ENCODE measurements around the gene PGLYRP4. TPM values are rescaled to one million over a fixed set of nuclear protein-coding genes. Genes with fewer than 3 reads are reported as not detected.

Gene PGLYRP4, protein sequence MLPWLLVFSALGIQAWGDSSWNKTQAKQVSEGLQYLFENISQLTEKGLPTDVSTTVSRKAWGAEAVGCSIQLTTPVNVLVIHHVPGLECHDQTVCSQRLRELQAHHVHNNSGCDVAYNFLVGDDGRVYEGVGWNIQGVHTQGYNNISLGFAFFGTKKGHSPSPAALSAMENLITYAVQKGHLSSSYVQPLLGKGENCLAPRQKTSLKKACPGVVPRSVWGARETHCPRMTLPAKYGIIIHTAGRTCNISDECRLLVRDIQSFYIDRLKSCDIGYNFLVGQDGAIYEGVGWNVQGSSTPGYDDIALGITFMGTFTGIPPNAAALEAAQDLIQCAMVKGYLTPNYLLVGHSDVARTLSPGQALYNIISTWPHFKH
- total RNA-seq, result 0.30 and 0.55 TPM in 2 replicates

DNA sequence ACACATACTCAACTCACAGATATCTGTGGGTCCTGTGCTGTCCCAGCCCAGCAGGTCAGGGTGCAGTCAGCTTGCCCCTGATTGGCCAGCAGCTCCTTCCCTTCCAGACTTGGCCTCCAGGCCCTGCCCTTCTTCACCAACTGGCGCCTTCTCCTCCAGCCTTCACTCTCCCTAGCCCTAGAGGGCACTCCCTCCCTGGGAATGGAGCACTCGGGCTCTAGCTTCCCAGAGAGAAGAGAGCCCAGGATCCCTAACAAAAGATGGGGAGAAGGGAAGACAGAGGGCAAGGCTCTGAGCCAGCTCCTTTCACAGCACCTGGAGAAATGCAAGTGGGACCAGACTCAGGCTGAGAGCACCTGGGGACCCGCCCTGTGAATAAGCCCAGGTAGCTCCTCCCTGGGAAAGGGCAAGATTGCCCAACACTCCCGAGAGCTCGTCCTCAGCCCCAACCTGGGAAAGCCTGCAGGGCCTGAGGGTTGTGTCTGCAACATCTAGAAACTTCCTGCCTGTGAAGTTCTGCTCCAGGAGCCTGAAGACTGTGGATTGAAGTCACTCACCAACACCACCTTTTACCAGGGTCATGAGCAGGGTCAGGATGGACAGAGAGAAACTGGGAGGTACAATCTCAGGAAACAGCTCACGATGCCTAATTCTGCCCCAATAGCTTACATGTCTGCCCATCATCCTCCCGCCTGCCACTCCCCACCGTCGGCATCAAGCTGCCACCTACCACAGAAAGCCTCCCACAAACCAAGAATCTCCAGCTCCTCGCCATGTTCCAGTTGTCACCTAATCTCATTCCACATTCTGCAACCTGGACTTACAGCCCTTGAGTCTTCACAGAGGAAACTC is at the start of gene PGLYRP4:
PGLYRP4 (minus strand) TSS at position 331 of the 852 bp plus-strand sequence. CDS start 909 bp downstream, outside the sequence.

DNA sequence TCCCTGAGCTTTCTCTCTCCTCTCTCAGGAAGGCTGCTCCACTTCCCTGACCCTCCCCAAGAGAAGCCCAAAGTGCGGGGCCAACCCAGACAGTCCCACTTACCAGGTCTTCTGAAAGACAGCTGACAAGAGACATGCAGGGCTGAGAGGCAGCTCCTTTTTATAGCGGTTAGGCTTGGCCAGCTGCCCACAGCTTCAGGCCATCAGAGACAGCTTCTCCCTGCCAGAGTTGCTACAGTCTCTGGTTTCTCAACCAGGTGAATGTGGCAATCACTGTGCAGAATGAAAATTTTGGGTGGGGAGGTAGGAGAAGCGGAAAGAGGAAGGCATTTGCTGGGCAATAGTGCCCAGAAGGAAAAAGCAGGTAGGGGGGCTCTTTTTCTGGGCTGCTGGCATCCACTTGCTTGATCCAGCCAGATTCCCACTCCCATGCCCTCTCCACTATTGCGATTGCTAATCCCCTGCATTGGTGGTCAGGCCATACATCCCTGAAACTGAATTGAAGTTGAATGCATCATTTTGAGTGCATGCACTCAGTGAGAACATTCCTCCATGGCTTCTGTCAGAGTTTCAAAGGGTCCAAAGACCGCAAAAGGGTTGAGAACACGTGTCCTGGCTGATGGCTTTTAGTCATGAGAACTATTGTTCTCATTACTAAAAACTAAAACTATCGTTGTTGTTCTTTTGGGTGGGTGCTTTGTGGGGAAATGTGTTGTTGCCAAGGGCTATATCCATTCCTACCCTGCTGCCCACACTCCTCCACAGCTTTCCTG is 42.5 kb upstream of the PGLYRP4 start, which contains the start of gene S100A8:
S100A8 (minus strand) TSS at position 136 of the 773 bp plus-strand sequence. CDS start 538 bp downstream, outside the sequence.

DNA sequence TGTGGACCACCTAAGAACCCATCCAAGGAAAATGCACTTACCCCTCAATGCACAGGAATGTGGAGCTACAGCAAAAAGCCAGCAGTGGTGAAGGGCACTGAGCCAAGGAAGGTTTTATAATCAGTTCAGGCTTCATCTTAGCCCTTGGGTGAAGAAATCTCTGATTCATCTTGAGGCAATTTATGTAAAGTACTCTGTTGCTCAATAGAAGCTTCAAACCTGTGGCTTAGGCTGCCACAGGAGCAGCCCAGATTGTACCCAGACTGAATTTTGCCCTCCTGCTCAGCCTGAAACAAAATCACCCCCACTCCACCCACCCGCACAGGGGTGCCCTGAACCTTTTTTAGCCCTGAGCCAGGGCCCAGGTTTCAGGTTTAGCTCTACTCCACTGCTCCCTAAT is 26.9 kb upstream of the PGLYRP4 start, which contains the start of gene S100A12:
S100A12 (minus strand) TSS at position 111 of the 400 bp plus-strand sequence. CDS start 1,029 bp downstream, outside the sequence.

DNA sequence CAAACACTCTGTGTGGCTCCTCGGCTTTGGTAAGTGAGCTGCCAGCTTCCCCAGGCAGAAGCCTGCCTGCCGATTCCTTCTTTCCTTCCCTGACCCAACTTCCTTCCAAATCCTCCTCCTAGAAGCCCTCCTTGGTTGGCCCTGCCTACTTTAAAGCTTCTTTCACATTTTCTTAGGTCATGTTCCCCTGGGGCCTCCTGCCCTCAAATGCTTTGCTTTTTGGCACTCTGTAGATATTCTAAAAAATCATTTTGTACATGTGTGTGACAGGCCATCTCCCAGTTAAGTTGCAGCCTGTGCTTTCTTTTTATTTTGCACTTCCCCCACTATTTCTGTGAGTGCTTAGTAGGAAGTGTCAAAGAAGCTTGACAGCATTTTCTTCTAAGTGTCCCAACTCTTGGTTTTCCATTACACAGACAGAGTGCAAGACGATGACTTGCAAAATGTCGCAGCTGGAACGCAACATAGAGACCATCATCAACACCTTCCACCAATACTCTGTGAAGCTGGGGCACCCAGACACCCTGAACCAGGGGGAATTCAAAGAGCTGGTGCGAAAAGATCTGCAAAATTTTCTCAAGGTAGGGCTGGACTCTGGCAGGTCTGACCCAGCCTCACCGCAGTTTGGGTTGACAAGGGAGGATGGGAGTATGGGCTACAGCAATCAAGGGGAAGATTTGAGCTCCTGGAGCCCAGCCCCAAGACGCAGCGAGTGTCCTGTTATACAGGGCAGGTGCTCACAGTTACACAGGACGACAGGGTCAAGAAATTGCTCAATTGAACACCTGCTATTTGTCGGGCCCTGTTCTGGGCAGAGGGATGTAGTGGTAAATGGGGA is 9.4 kb upstream of the PGLYRP4 start, which contains the start of gene S100A9:
S100A9 (plus strand) TSS at position 2 of the 838 bp plus-strand sequence; CDS start at position 432, 430 bp downstream.

DNA sequence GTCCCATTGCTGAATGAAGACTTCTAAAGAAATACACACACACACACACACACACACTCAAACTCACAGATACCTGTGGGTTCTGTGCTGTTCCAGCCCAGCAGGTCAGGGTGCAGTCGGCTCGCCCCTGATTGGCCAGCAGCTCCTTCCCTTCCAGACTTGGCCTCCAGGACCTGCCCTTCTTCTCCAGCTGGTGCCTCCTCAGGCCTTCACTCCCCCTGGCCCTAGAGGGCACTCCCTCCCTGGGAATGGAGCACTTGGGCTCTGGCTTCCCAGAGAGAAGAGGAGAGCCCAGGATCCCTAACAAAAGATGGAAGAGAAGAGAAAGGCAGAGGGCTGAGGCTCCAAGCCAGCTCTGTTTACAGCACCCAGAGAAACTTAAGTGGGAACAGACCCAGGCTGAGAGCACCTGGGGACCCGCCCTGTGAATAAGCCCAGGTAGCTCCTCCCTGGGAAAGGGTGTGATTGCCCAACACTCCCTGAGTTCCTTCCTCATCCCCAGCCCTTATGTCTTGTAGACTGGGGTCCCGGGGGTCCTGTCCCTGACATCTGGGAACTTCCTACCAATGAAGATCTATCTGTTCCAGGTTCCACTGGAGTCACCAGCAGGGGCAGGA is 36.0 kb downstream of the PGLYRP4 start, which contains the start of gene PGLYRP3:
PGLYRP3 (minus strand) TSS at position 383 of the 617 bp plus-strand sequence. CDS start 2,287 bp downstream, outside the sequence.

Other genes starting within 250 kb of the PGLYRP4 start
- gene SPRR2F, start 235.3 kb downstream of the PGLYRP4 start, total RNA-seq, result not detected in 2 replicates
- gene SPRR2G, start 198.0 kb downstream of the PGLYRP4 start, total RNA-seq, result not detected in 2 replicates
- gene LELP1, start 145.4 kb downstream of the PGLYRP4 start, total RNA-seq, result not detected in 2 replicates
- not detected in 2 replicates for gene PRR9, start 131.3 kb downstream of the PGLYRP4 start, total RNA-seq
- gene LORICRIN, start 89.2 kb downstream of the PGLYRP4 start, total RNA-seq, result not detected in 2 replicates
- gene PGLYRP3, start 35.9 kb downstream of the PGLYRP4 start, total RNA-seq, result 0.34 and 0.62 TPM in 2 replicates
- gene S100A9, start 9.0 kb upstream of the PGLYRP4 start, total RNA-seq, result 1,435 and 1,560 TPM in 2 replicates
- gene S100A12, start 26.8 kb upstream of the PGLYRP4 start, total RNA-seq, result 0.49 and 1.7 TPM in 2 replicates
- gene S100A8, start 42.2 kb upstream of the PGLYRP4 start, total RNA-seq, result 228 and 239 TPM in 2 replicates
- gene S100A7A, start 67.7 kb upstream of the PGLYRP4 start, total RNA-seq, result under 0.01 TPM in 1 of 2 replicates, not detected in the other
- gene S100A7, start 111.8 kb upstream of the PGLYRP4 start, total RNA-seq, result 5.2 and 13.3 TPM in 2 replicates
- gene S100A6, start 187.2 kb upstream of the PGLYRP4 start, total RNA-seq, result 1,494 and 3,100 TPM in 2 replicates
- not detected in 2 replicates for gene S100A5, start 192.1 kb upstream of the PGLYRP4 start, total RNA-seq
- gene S100A4, start 197.0 kb upstream of the PGLYRP4 start, total RNA-seq, result 5.7 and 25.3 TPM in 2 replicates
- 7.7 and 12.7 TPM in 2 replicates for gene S100A3, start 200.4 kb upstream of the PGLYRP4 start, total RNA-seq
- gene S100A2, start 217.0 kb upstream of the PGLYRP4 start, total RNA-seq, result 7,785 and 8,615 TPM in 2 replicates